ENCODE results near the gene DYRK4. TPM values are rescaled to one million over a fixed set of nuclear protein-coding genes. Genes with fewer than 3 reads are reported as not detected.

Gene DYRK4
- total RNA-seq, 1 donor from 2014 or later, result 30.1 TPM

DNA sequence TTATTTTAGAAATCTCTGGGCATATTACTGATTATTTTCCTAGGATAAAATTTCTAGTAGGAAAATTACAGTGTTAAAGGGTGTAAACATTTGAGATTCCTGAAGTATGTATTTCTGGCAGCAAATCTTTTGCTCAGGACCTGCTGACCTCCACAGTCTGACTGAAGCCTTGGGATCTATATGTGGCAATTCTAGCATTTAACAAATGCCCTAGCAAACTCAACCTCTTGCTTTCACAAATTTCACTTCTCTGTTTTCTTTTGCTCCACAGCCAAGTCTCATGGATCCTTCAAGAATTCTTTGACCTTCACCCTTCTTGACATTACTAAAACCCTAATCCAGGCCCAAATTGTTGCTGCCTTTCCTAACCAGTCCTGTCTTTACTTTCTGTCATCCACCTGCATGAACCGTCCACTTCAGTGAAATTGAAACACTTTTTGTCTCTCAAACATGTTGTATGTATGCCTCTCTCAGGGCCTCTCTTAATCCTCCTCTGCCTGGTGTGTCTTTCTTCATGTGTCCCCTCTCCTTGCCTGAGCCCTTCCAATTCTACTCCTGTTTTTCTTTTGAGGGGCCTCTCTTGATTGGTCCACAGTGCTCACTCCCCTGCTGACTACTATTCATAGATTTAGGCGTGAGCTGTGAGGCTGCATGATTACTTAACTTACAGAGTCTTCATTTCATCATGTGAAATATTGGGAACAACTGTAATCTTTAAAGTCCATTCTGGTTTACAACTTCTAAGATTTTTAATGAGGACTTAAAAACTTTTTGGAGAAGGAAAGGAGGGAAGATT is 5.1 kb upstream of the DYRK4 start:
- H3K9me3 ChIP-seq, result no peaks in the 10 kb centered on the region
- intact Hi-C loops (cut with DNase I), result no loop called here
- TF ChIP-seq, protein P1, sequence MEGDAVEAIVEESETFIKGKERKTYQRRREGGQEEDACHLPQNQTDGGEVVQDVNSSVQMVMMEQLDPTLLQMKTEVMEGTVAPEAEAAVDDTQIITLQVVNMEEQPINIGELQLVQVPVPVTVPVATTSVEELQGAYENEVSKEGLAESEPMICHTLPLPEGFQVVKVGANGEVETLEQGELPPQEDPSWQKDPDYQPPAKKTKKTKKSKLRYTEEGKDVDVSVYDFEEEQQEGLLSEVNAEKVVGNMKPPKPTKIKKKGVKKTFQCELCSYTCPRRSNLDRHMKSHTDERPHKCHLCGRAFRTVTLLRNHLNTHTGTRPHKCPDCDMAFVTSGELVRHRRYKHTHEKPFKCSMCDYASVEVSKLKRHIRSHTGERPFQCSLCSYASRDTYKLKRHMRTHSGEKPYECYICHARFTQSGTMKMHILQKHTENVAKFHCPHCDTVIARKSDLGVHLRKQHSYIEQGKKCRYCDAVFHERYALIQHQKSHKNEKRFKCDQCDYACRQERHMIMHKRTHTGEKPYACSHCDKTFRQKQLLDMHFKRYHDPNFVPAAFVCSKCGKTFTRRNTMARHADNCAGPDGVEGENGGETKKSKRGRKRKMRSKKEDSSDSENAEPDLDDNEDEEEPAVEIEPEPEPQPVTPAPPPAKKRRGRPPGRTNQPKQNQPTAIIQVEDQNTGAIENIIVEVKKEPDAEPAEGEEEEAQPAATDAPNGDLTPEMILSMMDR (IDR thresholded peaks at IDR 0.05), result no peak
- DNase-seq (no peak), ATAC-seq (peak; percentile 72)
- no peak overlapping the region for H3K27ac ChIP-seq
- no peaks in the 10 kb centered on the region for H3K4me1 ChIP-seq
- no peak overlapping the region for H3K4me3 ChIP-seq
- no peaks in the 10 kb centered on the region for H3K27me3 ChIP-seq
- no peaks in the 10 kb centered on the region for H3K36me3 ChIP-seq

- DNase-seq (no peak), ATAC-seq (no peak)
- intact Hi-C loops (cut with DNase I), result no loop called here
- no peaks in the 10 kb centered on the region for H3K27me3 ChIP-seq
- no peaks in the 10 kb centered on the region for H3K36me3 ChIP-seq
- TF ChIP-seq, protein P1 (IDR thresholded peaks at IDR 0.05), result no peak
- no peak overlapping the region for H3K27ac ChIP-seq
- no peak overlapping the region for H3K4me3 ChIP-seq
- H3K9me3 ChIP-seq, result no peaks in the 10 kb centered on the region
- no peaks in the 10 kb centered on the region for H3K4me1 ChIP-seq
Observed at GRCh38 chr12:4557586-4557985, 4.4 kb upstream of the DYRK4 start.

DNA sequence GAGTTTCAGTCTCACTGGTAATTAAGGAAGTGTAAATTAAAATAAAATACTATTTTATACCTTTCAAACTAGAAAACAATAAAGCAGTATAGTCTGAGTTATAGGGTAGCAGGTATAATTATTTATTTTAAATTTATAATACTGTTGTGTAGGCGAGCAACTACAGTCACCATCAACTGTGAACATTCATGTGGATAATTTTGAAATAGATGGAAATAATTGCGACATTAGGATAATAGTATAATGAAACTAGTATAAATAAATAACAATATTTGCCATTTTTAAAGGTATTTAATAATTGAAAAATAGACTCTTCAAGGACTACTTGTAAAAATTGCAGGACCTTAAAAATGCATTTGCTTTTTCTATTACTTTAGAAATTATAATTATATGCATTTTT is 3.8 kb upstream of the DYRK4 start:
- TF ChIP-seq, protein P1 (IDR thresholded peaks at IDR 0.05), result no peak
- intact Hi-C loops (cut with DNase I), result no loop called here

DNA sequence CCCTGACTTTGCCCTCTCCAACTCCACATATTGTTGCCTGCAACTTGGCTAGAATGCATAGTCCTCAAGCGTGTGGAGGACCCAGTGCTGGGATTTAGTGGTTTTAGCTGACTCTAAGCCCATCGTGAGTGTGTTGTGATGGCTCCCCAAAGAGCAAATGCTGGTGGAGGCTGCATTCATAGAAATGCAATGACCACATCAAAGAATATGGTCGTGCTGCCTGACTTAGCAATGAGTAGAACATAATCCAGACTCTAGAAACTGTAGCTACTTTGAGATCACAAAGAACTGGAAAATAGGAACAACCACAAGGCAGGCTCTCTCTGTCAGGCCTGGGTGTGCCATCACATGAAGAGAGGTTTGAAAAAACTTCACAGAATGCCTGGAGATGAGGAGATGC is 1.3 kb downstream of the DYRK4 start:
- no peaks in the 10 kb centered on the region for H3K27me3 ChIP-seq
- TF ChIP-seq, protein P1 (IDR thresholded peaks at IDR 0.05), result no peak
- H3K4me1 ChIP-seq, result peaks cover 5% of the 10 kb centered on the region
- ATAC-seq, result no peak
- H3K4me3 ChIP-seq, result no peak overlapping the region
- intact Hi-C loops (cut with DNase I), result no loop called here
- no peak for DNase-seq
- H3K27ac ChIP-seq, result no peak overlapping the region
- H3K9me3 ChIP-seq, result no peaks in the 10 kb centered on the region
- H3K36me3 ChIP-seq, result no peaks in the 10 kb centered on the region

More for the DNA sequence above, 3.8 kb upstream of the DYRK4 start:
- ATAC-seq (no peak), DNase-seq (no peak)
- Histone ChIP-seq H3K9me3 (no peaks in the 10 kb centered on the region), H3K27ac (no peak overlapping the region), H3K27me3 (no peaks in the 10 kb centered on the region), H3K36me3 (no peaks in the 10 kb centered on the region), H3K4me3 (no peak overlapping the region), H3K4me1 (no peaks in the 10 kb centered on the region)

DNA sequence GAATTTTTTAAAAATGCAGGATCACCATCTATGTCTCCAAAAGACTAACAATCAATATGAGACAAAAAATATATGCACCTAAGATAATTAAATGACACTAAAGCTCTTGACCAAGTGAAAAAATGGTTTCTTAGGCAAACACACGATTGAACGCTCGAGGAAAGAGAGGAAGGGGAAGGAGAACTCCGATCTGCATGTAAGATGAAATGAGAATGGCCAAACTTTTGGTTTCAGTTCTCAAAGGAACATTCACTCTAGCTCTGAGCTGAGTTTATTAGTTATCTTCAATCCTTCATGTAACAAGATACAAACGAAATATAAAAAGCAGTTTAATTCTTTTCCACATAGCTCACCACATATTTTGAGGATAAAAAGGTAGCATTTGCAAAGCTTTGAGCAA is 2.8 kb downstream of the DYRK4 start:
- Histone ChIP-seq H3K4me3 (no peak overlapping the region), H3K4me1 (peaks cover 5% of the 10 kb centered on the region), H3K27me3 (no peaks in the 10 kb centered on the region), H3K36me3 (no peaks in the 10 kb centered on the region), H3K9me3 (no peaks in the 10 kb centered on the region), H3K27ac (no peak overlapping the region)
- no peak for DNase-seq
- intact Hi-C loops (cut with DNase I), result no loop called here
- ATAC-seq, result no peak
- TF ChIP-seq, protein P1 (IDR thresholded peaks at IDR 0.05), result no peak
